K562 (cell line): Measurements from ENCODE around the gene ICE2. TPM values are rescaled to one million over a fixed set of nuclear protein-coding genes. Genes with fewer than 3 reads are reported as not detected.

Experiments used
- GATA2 ChIP-seq: sonication (generic); formaldehyde crosslinking; IDR thresholded peaks from 2 replicates; pipeline ENCODE4 v1.4.0; 2020; ENCODE audit warnings: mild to moderate bottlenecking, missing genetic modification reagents
- NFE2 ChIP-seq: IDR thresholded peaks from 2 replicates; pipeline ENCODE4 v1.6.1; 2014; ENCODE audit warnings: antibody characterized with exemption, low read depth
- NR3C1 ChIP-seq: sonication (generic); formaldehyde crosslinking; IDR thresholded peaks from 2 replicates; pipeline ENCODE4 v1.8.1; 2022; ENCODE audit warnings: missing genetic modification reagents
- RCOR1 ChIP-seq, 2 experiments: IDR thresholded peaks; 2 replicates each; pipeline ENCODE4 v1.6.1; 2012; ENCODE audit warnings: low read depth in 2 of 2, low read length in 2 of 2, borderline replicate concordance in 1 of 2, improper control_type of control experiment in 1 of 2
- REST ChIP-seq, 2 experiments: fragments of 450-650 bp; formaldehyde crosslinking in 1 of 2; IDR thresholded peaks; 2 replicates each; pipeline versions ENCODE4 v1.4.0 to v1.6.1; 2014 to 2020; ENCODE audit warnings: mild to moderate bottlenecking in 2 of 2, borderline replicate concordance in 1 of 2, low read depth in 1 of 2
- RFX5 ChIP-seq: IDR thresholded peaks from 2 replicates; pipeline ENCODE4 v1.6.1; 2011; ENCODE audit warnings: low read depth, mild to moderate bottlenecking, improper control_type of control experiment, low read length
- SIN3A ChIP-seq, 2 experiments: fragments of 150-350 bp in 1 of 2; IDR thresholded peaks; 2 replicates each; pipeline ENCODE4 v1.6.1; 2011 to 2016; ENCODE audit warnings: borderline replicate concordance in 2 of 2, low read depth in 2 of 2, low read length in 2 of 2, mild to moderate bottlenecking in 2 of 2, moderate library complexity in 2 of 2; ENCODE audit not compliant: control insufficient read depth in 1 of 2
- SMARCC2 ChIP-seq: fragments of 450-650 bp; IDR thresholded peaks from 2 replicates; pipeline ENCODE4 v1.6.1; 2017; ENCODE audit warnings: antibody characterized with exemption, moderate library complexity, mild to moderate bottlenecking, low read depth
- ZBTB5 ChIP-seq: fragments of 450-650 bp; IDR thresholded peaks from 2 replicates; pipeline ENCODE4 v1.6.1; 2017; ENCODE audit warnings: antibody characterized with exemption
- ZFP30 ChIP-seq: fragments of 250-450 bp; sonication (Bioruptor Pico); IDR thresholded peaks from 2 replicates; pipeline ENCODE4 v1.8.0; 2022; ENCODE audit warnings: moderate library complexity, mild to moderate bottlenecking, inconsistent platforms, borderline replicate concordance
- ZFPM2 ChIP-seq: fragments of 250-450 bp; sonication (Bioruptor Pico); IDR thresholded peaks from 2 replicates; pipeline ENCODE4 v1.5.1; 2022; ENCODE audit warnings: mild to moderate bottlenecking
- ZNF212 ChIP-seq: fragments of 450-650 bp; formaldehyde crosslinking; IDR thresholded peaks from 2 replicates; pipeline ENCODE4 v1.4.0; 2020; ENCODE audit warnings: mild to moderate bottlenecking
- ZNF511 ChIP-seq: sonication (generic); formaldehyde crosslinking; IDR thresholded peaks from 2 replicates; pipeline ENCODE4 v1.8.0; 2022; ENCODE audit warnings: mild to moderate bottlenecking, missing genetic modification reagents
- ZNF644 ChIP-seq: fragments of 200-800 bp; sonication (Bioruptor generic); IDR thresholded peaks from 2 replicates; pipeline ENCODE4 v1.6.1; 2016; ENCODE audit warnings: low read depth, missing genetic modification characterization, missing compliant biosample characterization
- polyA plus RNA-seq, 8 experiments: library from polyadenylated mRNA; depleted of rRNA in 4 of 8; stranded (reverse) in 5 of 8; unstranded in 3 of 8; fragments of >200 nt; fragmentation: Nextera tagmentation in 2 of 8; fragmentation: Illumina TruSeq in 1 of 8; extraction: Ambion mirVana in 2 of 8; extraction: Trizol in 1 of 8; gene quantifications; 2 replicates each; pipeline versions ENCODE4 v1.2.1 to v1.2.3, GENCODE V29; 2011 to 2014; ENCODE audit warnings: inconsistent platforms in 1 of 8, missing spikeins in 1 of 8
- total RNA-seq, 7 experiments: library from RNA; depleted of rRNA in 6 of 7; stranded (reverse); fragments of >200 nt in 6 of 7; fragmentation: Illumina TruSeq in 2 of 7; extraction: Trizol in 2 of 7; gene quantifications; 2 replicates each; pipeline versions ENCODE4 v1.2.1 to v1.2.3, GENCODE V29; 2011 to 2021; ENCODE audit warnings: low replicate concordance in 1 of 7

Gene ICE2
- total and polyA plus RNA-seq, 9 of the 15 experiments (the other 6 are each of a cell fraction or from before 2014, with no cell fraction given), result 21.8 to 87.9 (median 58.1) TPM

- TF ChIP-seq RFX5 (no peak), GATA2 (CRISPR knock-in tag) (peak; percentile 49; the same call in 1 of the 2 replicates), REST (IDR thresholded peaks at IDR 0.05; ENCODE audit: borderline replicate concordance) (no peak), REST (CRISPR knock-in tag; IDR thresholded peaks at IDR 0.05; ENCODE audit: low read depth) (no peak), ZNF511 (CRISPR knock-in tag) (no peak), ZFP30 (CRISPR knock-in tag) (no peak), ZNF644 (tag) (no peak), ZBTB5 (no peak), SMARCC2 (peak; percentile 38; the same call in 1 of the 2 replicates), RCOR1 (IDR thresholded peaks at IDR 0.05; ENCODE audit: borderline replicate concordance in 1 of 2, low read depth in 2 of 2, low read length in 2 of 2) (peak in 1 of 2 experiments; percentile 71; a peak in 1 of 4 replicates), ZFPM2 (no peak), SIN3A (IDR thresholded peaks at IDR 0.05; ENCODE audit: borderline replicate concordance in 2 of 2, control insufficient read depth in 1 of 2, low read depth in 2 of 2, low read length in 2 of 2) (no peak), NR3C1 (CRISPR knock-in tag) (no peak), ZNF212 (CRISPR knock-in tag) (no peak), NFE2 (no peak)
- TF ChIP-seq, all 486 proteins: peak for 41
Measured at GRCh38 chr15:60417112-60417511, 61.8 kb downstream of the ICE2 start (continued).
